Breast epithelium (tissue), 3 donors: ENCODE results near the gene CCDC149.

Experiments
- POLR2A ChIP-seq: fragments of 450-650 bp; IDR thresholded peaks from one replicate; pipeline ENCODE4 v1.6.1; 2016; ENCODE audit warnings: antibody characterized with exemption, mild to moderate bottlenecking, moderate library complexity
- TF ChIP-seq, protein P1 (sequence below), 3 donors: fragments of 450-650 bp; IDR thresholded peaks; one replicate each; pipeline ENCODE4 v1.5.1; 2016 to 2017; ENCODE audit warnings: antibody characterized with exemption in 3 of 3, mild to moderate bottlenecking in 3 of 3, moderate library complexity in 3 of 3

GRCh38 chr4:24842356-24842755, 70.5 kb downstream of the CCDC149 start:
- TF ChIP-seq, protein P1, sequence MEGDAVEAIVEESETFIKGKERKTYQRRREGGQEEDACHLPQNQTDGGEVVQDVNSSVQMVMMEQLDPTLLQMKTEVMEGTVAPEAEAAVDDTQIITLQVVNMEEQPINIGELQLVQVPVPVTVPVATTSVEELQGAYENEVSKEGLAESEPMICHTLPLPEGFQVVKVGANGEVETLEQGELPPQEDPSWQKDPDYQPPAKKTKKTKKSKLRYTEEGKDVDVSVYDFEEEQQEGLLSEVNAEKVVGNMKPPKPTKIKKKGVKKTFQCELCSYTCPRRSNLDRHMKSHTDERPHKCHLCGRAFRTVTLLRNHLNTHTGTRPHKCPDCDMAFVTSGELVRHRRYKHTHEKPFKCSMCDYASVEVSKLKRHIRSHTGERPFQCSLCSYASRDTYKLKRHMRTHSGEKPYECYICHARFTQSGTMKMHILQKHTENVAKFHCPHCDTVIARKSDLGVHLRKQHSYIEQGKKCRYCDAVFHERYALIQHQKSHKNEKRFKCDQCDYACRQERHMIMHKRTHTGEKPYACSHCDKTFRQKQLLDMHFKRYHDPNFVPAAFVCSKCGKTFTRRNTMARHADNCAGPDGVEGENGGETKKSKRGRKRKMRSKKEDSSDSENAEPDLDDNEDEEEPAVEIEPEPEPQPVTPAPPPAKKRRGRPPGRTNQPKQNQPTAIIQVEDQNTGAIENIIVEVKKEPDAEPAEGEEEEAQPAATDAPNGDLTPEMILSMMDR (IDR thresholded peaks at IDR 0.05): no peak
- no peak for TF ChIP-seq POLR2A
